Endothelial cell of umbilical vein (primary cell): ENCODE results near the gene FTO. TPM values are rescaled to one million over a fixed set of nuclear protein-coding genes. Genes with fewer than 3 reads are reported as not detected.

ENCODE experiments used
- BruUV-seq: library from RNA; stranded (reverse); fragments of 400-500 nt; replicated peaks from 2 replicates; lab custom pipeline; 2021; lab: Mats Ljungman, UMichigan
- CTCF ChIA-PET: fragments of 300-600, 350-600 bp; sonication (Branson Sonifier 250); formaldehyde crosslinking; loops from one replicate; lab custom pipeline; 2021; ENCODE audit warnings: antibody characterized with exemption, inconsistent platforms; lab: Charles Lee
- POLR2A ChIA-PET: fragments of 300-600, 350-600 bp; sonication (Branson Sonifier 250); formaldehyde crosslinking; loops from one replicate; lab custom pipeline; 2021; ENCODE audit warnings: antibody characterized with exemption, inconsistent platforms; lab: Charles Lee
- DNase-seq: peaks from one replicate; pipeline ENCODE4 v3.0.0-alpha.2; 2011; ENCODE audit warnings: low read depth, low spot score
- FAIRE-seq: peaks from 2 replicates; lab custom pipeline; 2011; peaks lifted over from hg19 to GRCh38; lab: Jason Lieb, UNC
- H2AFZ ChIP-seq: 2 replicates; pipeline ENCODE4 v1.6.0; 2012; ENCODE audit warnings: low read depth, low read length, control low read depth, inconsistent platforms
- H3K27ac ChIP-seq: 2 replicates; pipeline ENCODE4 v1.5.1; 2011; ENCODE audit warnings: low read depth, mild to moderate bottlenecking, control low read depth, low read length, moderate library complexity; ENCODE audit not compliant: insufficient read depth
- H3K27me3 ChIP-seq, 2 experiments: 2 replicates each; pipeline versions ENCODE4 v1.6.0 to v1.6.1; 2011; ENCODE audit warnings: low read length in 2 of 2, mixed read lengths in 1 of 2; ENCODE audit not compliant: control insufficient read depth in 2 of 2, insufficient read depth in 2 of 2
- H3K36me3 ChIP-seq, 2 experiments: 2 replicates in 1 of 2; 3 replicates in 1 of 2; pipeline ENCODE4 v1.5.1; 2011; ENCODE audit warnings: low read length in 2 of 2, mild to moderate bottlenecking in 1 of 2, moderate library complexity in 1 of 2; ENCODE audit not compliant: control insufficient read depth in 2 of 2, insufficient read depth in 2 of 2; ENCODE audit errors: extremely low read depth in 1 of 2
- H3K4me1 ChIP-seq: 3 replicates; pipeline ENCODE4 v1.5.1; 2011; ENCODE audit warnings: mild to moderate bottlenecking, low read length; ENCODE audit not compliant: control insufficient read depth, insufficient read depth; ENCODE audit errors: extremely low read depth
- H3K4me2 ChIP-seq: 2 replicates; pipeline ENCODE4 v1.6.1; 2011; ENCODE audit warnings: low read length, control low read depth, mixed read lengths; ENCODE audit not compliant: insufficient read depth
- H3K4me3 ChIP-seq, 3 experiments: fragments of 200-600 bp in 1 of 3; sonication (generic), shearing (Covaris generic) in 1 of 3; replicated peaks in 1 of 3; 2 replicates each; pipeline ENCODE4 v1.5.1; 2011 to 2016; ENCODE audit warnings: control low read depth in 3 of 3, low read length in 3 of 3, mild to moderate bottlenecking in 2 of 3, inconsistent platforms in 1 of 3, low read depth in 1 of 3, moderate library complexity in 1 of 3; ENCODE audit not compliant: insufficient read depth in 1 of 3
- H3K79me2 ChIP-seq: 2 replicates; pipeline ENCODE4 v1.6.0; 2012; ENCODE audit warnings: low read length, inconsistent platforms; ENCODE audit not compliant: control insufficient read depth, insufficient read depth
- H3K9ac ChIP-seq: replicated peaks from 2 replicates; pipeline ENCODE3; 2011; ENCODE audit warnings: low read length, control low read depth; ENCODE audit not compliant: insufficient read depth; ENCODE audit errors: extremely low read depth
- H3K9me1 ChIP-seq: replicated peaks from 3 replicates; pipeline ENCODE4 v1.6.0; 2011; ENCODE audit warnings: mild to moderate bottlenecking, low read length; ENCODE audit not compliant: control insufficient read depth, insufficient read depth; ENCODE audit errors: extremely low read depth
- H3K9me3 ChIP-seq: replicated peaks from 2 replicates; pipeline ENCODE4 v1.5.1; 2012; ENCODE audit warnings: low read length, inconsistent platforms; ENCODE audit not compliant: control insufficient read depth, insufficient read depth
- H4K20me1 ChIP-seq: replicated peaks from 2 replicates; pipeline ENCODE3; 2011; ENCODE audit warnings: mild to moderate bottlenecking, low read length; ENCODE audit not compliant: control insufficient read depth, insufficient read depth; ENCODE audit errors: extremely low read depth
- FOS ChIP-seq: IDR thresholded peaks from 2 replicates; pipeline ENCODE4 v1.6.1; 2011; ENCODE audit warnings: mild to moderate bottlenecking, low read length, moderate library complexity, borderline replicate concordance; ENCODE audit not compliant: insufficient read depth
- MYC ChIP-seq: IDR thresholded peaks from one replicate; pipeline ENCODE4 v1.6.1; 2011; ENCODE audit warnings: mild to moderate bottlenecking, low read depth, low read length
- POLR2A ChIP-seq: IDR thresholded peaks from 2 replicates; pipeline ENCODE4 v1.6.1; 2012; ENCODE audit warnings: low read depth, mild to moderate bottlenecking, control low read depth, low read length
- POLR2AphosphoS5 ChIP-seq: IDR thresholded peaks from 2 replicates; pipeline ENCODE4 v1.6.1; 2012; ENCODE audit warnings: low read depth, mild to moderate bottlenecking, control low read depth, low read length, moderate library complexity; ENCODE audit not compliant: insufficient read depth
- dilution Hi-C: fragments of 300-500 bp; cut with MboI; formaldehyde crosslinking; loops from one replicate; pipeline ENCODE4 v1.15.0; 2019; ENCODE audit warnings: low sequenced_read_pairs; ENCODE audit not compliant: extremely low pct_ligation_motif_present
- intact Hi-C: fragments of 100-400 bp; cut with micrococcal nuclease; formaldehyde crosslinking; loops from one replicate; pipeline ENCODE4 v1.10.0; 2022
- polyA plus RNA-seq, 4 experiments: library from polyadenylated mRNA; depleted of rRNA in 3 of 4; stranded (reverse) in 3 of 4; unstranded in 1 of 4; fragments of >200 nt; gene quantifications; 2 replicates each; pipeline versions ENCODE4 v1.2.1 to v1.2.3, GENCODE V29; 2011 to 2012; ENCODE audit warnings: missing spikeins in 1 of 4
- total RNA-seq: library from RNA; stranded (reverse); gene quantifications from 2 replicates; pipeline ENCODE4 v1.2.3, GENCODE V29; 2021
- TF ChIP-seq, protein P1 (sequence below): IDR thresholded peaks from 2 replicates; pipeline ENCODE4 v1.6.1; 2011; ENCODE audit not compliant: insufficient read depth, insufficient read length
- TF ChIP-seq, protein P2 (sequence below), 2 donors: IDR thresholded peaks; 1 replicate in 1 of 2; 2 replicates in 1 of 2; pipeline ENCODE4 v1.5.1; 2011; ENCODE audit warnings: low read length in 2 of 2, mild to moderate bottlenecking in 2 of 2, moderate library complexity in 2 of 2, control low read depth in 1 of 2, inconsistent platforms in 1 of 2, low read depth in 1 of 2; ENCODE audit not compliant: insufficient read depth in 1 of 2; ENCODE audit errors: extremely low read depth in 1 of 2

The FTO gene
- total and polyA plus RNA-seq, 2 donors (not counting 3 experiments of a cell fraction or from before 2014, with no cell fraction given), result 48.6 to 87.1 TPM

DNA sequence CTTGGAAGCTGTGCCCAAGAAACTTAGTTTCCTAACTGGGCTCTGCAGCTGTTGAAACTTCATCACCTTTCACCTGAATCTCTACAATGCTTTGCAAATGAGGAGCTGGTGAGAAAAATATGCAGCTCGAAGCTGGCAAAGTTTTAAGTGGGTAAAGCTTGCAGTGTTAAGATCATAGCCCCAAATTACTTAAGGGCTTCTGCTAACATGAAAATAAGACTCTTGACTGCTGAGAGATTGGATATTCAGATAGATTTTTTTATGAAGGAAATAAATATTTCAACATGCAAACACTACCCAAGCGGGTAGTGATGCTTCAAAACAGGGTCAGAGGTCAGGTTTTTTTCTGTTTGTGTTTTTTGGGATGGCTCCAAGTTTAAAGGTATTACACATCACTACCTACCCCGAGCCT is 278.7 kb downstream of the FTO start:
- Histone ChIP-seq H3K36me3 (no peaks in the 10 kb centered on the region), H3K4me1 (no peaks in the 10 kb centered on the region), H3K9me3 (no peaks in the 10 kb centered on the region), H3K27me3 (no peaks in the 10 kb centered on the region), H2AFZ (no peak overlapping the region), H3K9me1 (no peaks in the 10 kb centered on the region), H3K79me2 (no peaks in the 10 kb centered on the region), H4K20me1 (no peaks in the 10 kb centered on the region), H3K4me3 (no peak overlapping the region), H3K4me2 (no peak overlapping the region), H3K27ac (no peak overlapping the region), H3K9ac (no peak overlapping the region)
- no peak for FAIRE-seq
- no peak for DNase-seq
- dilution Hi-C loops (no loop called here), intact Hi-C loops (no loop called here)
- CTCF ChIA-PET, result no interaction called here
- POLR2A ChIA-PET, result no interaction called here
- BruUV-seq, result no TSS peak
- no peak for TF ChIP-seq FOS
- TF ChIP-seq, protein P1, sequence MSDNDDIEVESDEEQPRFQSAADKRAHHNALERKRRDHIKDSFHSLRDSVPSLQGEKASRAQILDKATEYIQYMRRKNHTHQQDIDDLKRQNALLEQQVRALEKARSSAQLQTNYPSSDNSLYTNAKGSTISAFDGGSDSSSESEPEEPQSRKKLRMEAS, result no peak

DNA sequence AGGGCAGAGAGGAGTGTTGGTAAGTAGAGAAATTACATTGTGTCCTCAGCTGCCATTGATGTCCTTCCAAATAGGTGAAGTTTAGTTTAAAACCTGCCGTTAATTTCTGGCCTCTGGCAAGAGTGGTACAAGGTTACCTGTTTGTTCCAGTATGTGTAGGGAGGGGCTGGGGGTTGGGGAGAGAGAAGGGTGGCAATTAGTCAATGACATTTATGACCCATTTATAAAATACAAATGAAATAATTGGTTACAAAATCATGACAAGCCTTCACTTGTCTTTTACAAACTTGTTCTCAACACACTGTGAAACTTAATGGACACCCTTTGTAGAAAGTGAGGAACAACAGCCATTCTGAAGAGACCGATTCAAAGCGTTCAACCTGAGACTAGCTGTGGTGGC is 281.0 kb downstream of the FTO start:
- Histone ChIP-seq H4K20me1 (no peaks in the 10 kb centered on the region), H3K9me1 (no peaks in the 10 kb centered on the region), H3K27me3 (no peaks in the 10 kb centered on the region), H3K27ac (no peak overlapping the region), H3K9me3 (no peaks in the 10 kb centered on the region), H3K4me2 (no peak overlapping the region), H3K36me3 (no peaks in the 10 kb centered on the region), H2AFZ (no peak overlapping the region), H3K4me1 (no peaks in the 10 kb centered on the region), H3K4me3 (no peak overlapping the region), H3K79me2 (no peaks in the 10 kb centered on the region), H3K9ac (no peak overlapping the region)
- intact Hi-C loops, result no loop called here
- TF ChIP-seq MYC, result no peak
- TF ChIP-seq POLR2A, result no peak
- no peak for TF ChIP-seq POLR2AphosphoS5
- TF ChIP-seq, protein P2, sequence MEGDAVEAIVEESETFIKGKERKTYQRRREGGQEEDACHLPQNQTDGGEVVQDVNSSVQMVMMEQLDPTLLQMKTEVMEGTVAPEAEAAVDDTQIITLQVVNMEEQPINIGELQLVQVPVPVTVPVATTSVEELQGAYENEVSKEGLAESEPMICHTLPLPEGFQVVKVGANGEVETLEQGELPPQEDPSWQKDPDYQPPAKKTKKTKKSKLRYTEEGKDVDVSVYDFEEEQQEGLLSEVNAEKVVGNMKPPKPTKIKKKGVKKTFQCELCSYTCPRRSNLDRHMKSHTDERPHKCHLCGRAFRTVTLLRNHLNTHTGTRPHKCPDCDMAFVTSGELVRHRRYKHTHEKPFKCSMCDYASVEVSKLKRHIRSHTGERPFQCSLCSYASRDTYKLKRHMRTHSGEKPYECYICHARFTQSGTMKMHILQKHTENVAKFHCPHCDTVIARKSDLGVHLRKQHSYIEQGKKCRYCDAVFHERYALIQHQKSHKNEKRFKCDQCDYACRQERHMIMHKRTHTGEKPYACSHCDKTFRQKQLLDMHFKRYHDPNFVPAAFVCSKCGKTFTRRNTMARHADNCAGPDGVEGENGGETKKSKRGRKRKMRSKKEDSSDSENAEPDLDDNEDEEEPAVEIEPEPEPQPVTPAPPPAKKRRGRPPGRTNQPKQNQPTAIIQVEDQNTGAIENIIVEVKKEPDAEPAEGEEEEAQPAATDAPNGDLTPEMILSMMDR (IDR thresholded peaks at IDR 0.05; ENCODE audit: extremely low read depth in 1 of 2, insufficient read depth in 1 of 2, low read depth in 1 of 2, low read length in 2 of 2), result no peak
- TF ChIP-seq FOS, result no peak
- BruUV-seq, result no TSS peak
- CTCF ChIA-PET, result interaction anchor here (1.1 kb wide), 1 partner anchor 92 kb away, joined by 3 read pairs; no protein-coding TSS in a partner anchor
- dilution Hi-C loops, result no loop called here
- no peak for FAIRE-seq
- no peak for DNase-seq
- POLR2A ChIA-PET, result no interaction called here
